HCT116 (cell line): ENCODE measurements around the gene AKAP13. TPM values are rescaled to one million over a fixed set of nuclear protein-coding genes. Genes with fewer than 3 reads are reported as not detected.
"Not testable (repeated sequence)": the region's sequence is repeated elsewhere in the genome, so short reads cannot be mapped to it uniquely, and the experiment has no call there.

Source experiments
- ATAC-seq: fragments of 200-7000 bp; cut with Tn5 transposase; 2 replicates; pipeline ENCODE4 v1.9.1; 2020; ENCODE audit warnings: mild to moderate bottlenecking, moderate library complexity
- BruUV-seq: library from RNA; stranded (reverse); fragments of 400-500 nt; replicated peaks from 2 replicates; lab custom pipeline; 2021; lab: Mats Ljungman, UMichigan
- CTCF ChIA-PET: fragments of 300-600 bp; sonication (Branson Sonifier 250); formaldehyde crosslinking; loops from one replicate; lab custom pipeline; 2021; ENCODE audit warnings: antibody characterized with exemption; lab: Charles Lee
- POLR2A ChIA-PET: fragments of 300-600, 350-600 bp; sonication (Branson Sonifier 250); formaldehyde crosslinking; loops from one replicate; lab custom pipeline; 2021; ENCODE audit warnings: antibody characterized with exemption; lab: Charles Lee
- RAD21 ChIA-PET, 2 experiments: fragments of 300-600 bp; sonication (Branson Sonifier 250); formaldehyde crosslinking; loops; one replicate each; lab custom pipeline; 2023; ENCODE audit warnings: low total read pairs in 2 of 2; ENCODE audit not compliant: uncharacterized antibody in 2 of 2, unreplicated experiment in 2 of 2, low non-redundant PET in 1 of 2; lab: Charles Lee
- DNase-seq: peaks from one replicate; pipeline ENCODE4 v3.0.0-alpha.2; 2010; ENCODE audit warnings: low read depth, low spot score
- H2AFZ ChIP-seq: fragments of 200-600 bp; shearing (Covaris generic), sonication (generic); 2 replicates; pipeline ENCODE4 v1.6.1; 2017; ENCODE audit warnings: low read depth, mixed run types, mixed read lengths, antibody characterized with exemption, low read length; ENCODE audit not compliant: poor library complexity, severe bottlenecking
- H3K27ac ChIP-seq: 2 replicates; pipeline ENCODE4 v1.5.1; 2012; ENCODE audit warnings: low read depth, low read length
- H3K27me3 ChIP-seq: fragments of 200-600 bp; sonication (generic); 2 replicates; pipeline ENCODE4 v1.6.1; 2016; ENCODE audit warnings: mixed run types, low read length, mixed read lengths; ENCODE audit not compliant: insufficient read depth
- H3K36me3 ChIP-seq, 2 experiments: fragments of 200-500 bp in 1 of 2; fragments of 200-600 bp in 1 of 2; sonication (Bioruptor generic) in 1 of 2; sonication (generic) in 1 of 2; 2 replicates each; pipeline versions ENCODE4 v1.5.1 to v1.6.1; 2014 to 2016; ENCODE audit warnings: low read length in 2 of 2, inconsistent platforms in 1 of 2, mixed read lengths in 1 of 2, mixed run types in 1 of 2; ENCODE audit not compliant: insufficient read depth in 2 of 2, control insufficient read depth in 1 of 2
- H3K4me1 ChIP-seq, 2 experiments: fragments of 200-600 bp in 1 of 2; sonication (generic) in 1 of 2; 2 replicates each; pipeline versions ENCODE4 v1.5.1 to v1.6.1; 2012 to 2017; ENCODE audit warnings: low read length in 2 of 2, inconsistent platforms in 1 of 2, mild to moderate bottlenecking in 1 of 2, mixed read lengths in 1 of 2, mixed run types in 1 of 2, moderate library complexity in 1 of 2; ENCODE audit not compliant: insufficient read depth in 2 of 2, control insufficient read depth in 1 of 2
- H3K4me2 ChIP-seq: fragments of 200-600 bp; sonication (generic); 2 replicates; pipeline ENCODE4 v1.6.1; 2017; ENCODE audit warnings: mixed run types, low read length, mixed read lengths
- H3K4me3 ChIP-seq, 2 experiments: fragments of 200-600 bp in 1 of 2; sonication (generic) in 1 of 2; replicated peaks in 1 of 2; 2 replicates each; pipeline ENCODE4 v1.5.1; 2011 to 2016; ENCODE audit warnings: low read length in 2 of 2, control low read depth in 1 of 2, low read depth in 1 of 2, mild to moderate bottlenecking in 1 of 2, mixed read lengths in 1 of 2, mixed run types in 1 of 2
- H3K79me2 ChIP-seq: fragments of 200-600 bp; sonication (generic); 2 replicates; pipeline ENCODE4 v1.6.1; 2017; ENCODE audit warnings: mild to moderate bottlenecking, mixed run types, low read length, moderate library complexity, mixed read lengths; ENCODE audit not compliant: insufficient read depth
- H3K9ac ChIP-seq: fragments of 200-600 bp; sonication (generic); 2 replicates; pipeline ENCODE4 v1.6.1; 2016; ENCODE audit warnings: low read length, mixed read lengths
- H3K9me2 ChIP-seq: fragments of 200-600 bp; sonication (generic), shearing (Covaris generic); 2 replicates; pipeline ENCODE4 v1.6.1; 2017; ENCODE audit warnings: mixed run types, mild to moderate bottlenecking, moderate library complexity; ENCODE audit not compliant: insufficient read depth
- H3K9me3 ChIP-seq, 2 experiments: fragments of 200-500 bp in 1 of 2; fragments of 200-600 bp in 1 of 2; sonication (Bioruptor generic) in 1 of 2; sonication (generic) in 1 of 2; 2 replicates each; pipeline ENCODE4 v1.6.1; 2014 to 2017; ENCODE audit warnings: low read length in 2 of 2, mixed read lengths in 2 of 2, inconsistent platforms in 1 of 2, low read depth in 1 of 2, mild to moderate bottlenecking in 1 of 2, mixed run types in 1 of 2, moderate library complexity in 1 of 2; ENCODE audit not compliant: control insufficient read depth in 1 of 2, insufficient read depth in 1 of 2
- H4K20me1 ChIP-seq: fragments of 200-600 bp; sonication (generic), shearing (Covaris generic); 2 replicates; pipeline ENCODE4 v1.6.1; 2017; ENCODE audit warnings: mixed run types, mild to moderate bottlenecking, moderate library complexity; ENCODE audit not compliant: insufficient read depth
- CBX3 ChIP-seq: IDR thresholded peaks from 2 replicates; pipeline ENCODE4 v1.6.1; 2012; ENCODE audit warnings: low read depth
- CEBPB ChIP-seq: IDR thresholded peaks from 2 replicates; pipeline ENCODE4 v1.6.1; 2012; ENCODE audit warnings: low read depth
- ELF1 ChIP-seq: IDR thresholded peaks from 2 replicates; pipeline ENCODE4 v1.6.1; 2012; ENCODE audit warnings: low read depth, borderline replicate concordance
- EZH2phosphoT487 ChIP-seq: fragments of 200-600 bp; IDR thresholded peaks from 2 replicates; pipeline ENCODE4 v1.6.1; 2018; ENCODE audit warnings: antibody characterized with exemption, borderline replicate concordance
- FOSL1 ChIP-seq: IDR thresholded peaks from 2 replicates; pipeline ENCODE4 v1.6.1; 2012; ENCODE audit warnings: low read depth
- JUND ChIP-seq: IDR thresholded peaks from 2 replicates; pipeline ENCODE4 v1.6.1; 2012
- RAD21 ChIP-seq: IDR thresholded peaks from 2 replicates; pipeline ENCODE4 v1.6.1; 2012; ENCODE audit warnings: low read depth, mild to moderate bottlenecking
- SP1 ChIP-seq: IDR thresholded peaks from 2 replicates; pipeline ENCODE4 v1.6.1; 2012; ENCODE audit warnings: low read depth
- TCF7L2 ChIP-seq: IDR thresholded peaks from 2 replicates; pipeline ENCODE4 v1.7.0; 2011; ENCODE audit warnings: borderline replicate concordance, inconsistent platforms; ENCODE audit not compliant: insufficient read depth, insufficient read length; ENCODE audit errors: extremely low read depth
- YY1 ChIP-seq: IDR thresholded peaks from 2 replicates; pipeline ENCODE4 v1.6.1; 2011; ENCODE audit warnings: low read length, low read depth, moderate library complexity, mild to moderate bottlenecking; ENCODE audit not compliant: insufficient replicate concordance; ENCODE audit errors: extremely low read depth
- ZFX ChIP-seq: fragments of 450-650 bp; IDR thresholded peaks from 2 replicates; pipeline ENCODE4 v1.6.1; 2017
- intact Hi-C: fragments of 100-400 bp; cut with micrococcal nuclease; formaldehyde crosslinking; loops from 2 replicates; pipeline ENCODE4 v1.10.0; 2022
- total RNA-seq: library from RNA; stranded (reverse); gene quantifications from one replicate; pipeline ENCODE4 v1.2.1, GENCODE V29; 2021; ENCODE audit not compliant: unreplicated experiment
- TF ChIP-seq, protein P1 (sequence below): IDR thresholded peaks from 2 replicates; pipeline ENCODE4 v1.6.1; 2012

Gene AKAP13
- total RNA-seq, 1 experiment from 2014 or later: 43.1 TPM

DNA sequence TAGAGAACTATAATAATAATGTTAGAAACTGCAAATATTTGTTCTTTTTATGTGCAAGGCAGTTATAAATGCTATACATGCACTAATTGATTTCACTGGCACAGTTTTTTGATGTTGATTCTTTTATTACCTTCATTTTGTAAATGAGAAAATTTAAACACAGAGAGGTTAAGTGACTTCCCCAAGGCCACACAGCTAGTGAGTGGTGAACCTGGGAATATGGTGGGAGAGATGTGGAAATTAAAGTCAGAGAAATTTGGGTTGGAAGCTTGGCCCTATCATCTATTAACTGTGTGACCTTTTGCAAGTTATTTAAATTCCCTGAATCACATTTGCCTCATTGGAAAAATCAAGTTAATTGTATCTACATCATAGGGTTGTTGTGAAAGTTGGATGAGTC, 39.6 kb upstream of the AKAP13 start:
- Histone ChIP-seq H2AFZ (no peak overlapping the region), H3K9me3 (no peaks in the 10 kb centered on the region), H3K4me3 (no peak overlapping the region), H4K20me1 (no peaks in the 10 kb centered on the region), H3K4me2 (no peak overlapping the region), H3K27ac (no peak overlapping the region), H3K9me2 (no peaks in the 10 kb centered on the region), H3K27me3 (no peaks in the 10 kb centered on the region), H3K9ac (no peak overlapping the region), H3K36me3 (no peaks in the 10 kb centered on the region), H3K79me2 (no peaks in the 10 kb centered on the region), H3K4me1 (peaks cover 17 to 26% of the 10 kb centered on the region in 2 experiments)
- ChIA-PET RAD21 (no interaction called here), POLR2A (no interaction called here), CTCF (no interaction called here)
- intact Hi-C loops: no loop called here
- no peak for TF ChIP-seq JUND
- no peak for TF ChIP-seq YY1
- TF ChIP-seq FOSL1: no peak
- TF ChIP-seq TCF7L2: no peak
- no peak for TF ChIP-seq ELF1
- TF ChIP-seq, protein P1, sequence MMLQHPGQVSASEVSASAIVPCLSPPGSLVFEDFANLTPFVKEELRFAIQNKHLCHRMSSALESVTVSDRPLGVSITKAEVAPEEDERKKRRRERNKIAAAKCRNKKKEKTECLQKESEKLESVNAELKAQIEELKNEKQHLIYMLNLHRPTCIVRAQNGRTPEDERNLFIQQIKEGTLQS: no peak
- no peak for TF ChIP-seq RAD21
- TF ChIP-seq CEBPB: no peak
- TF ChIP-seq CBX3: no peak
- no peak for TF ChIP-seq EZH2phosphoT487
- TF ChIP-seq SP1: no peak
- TF ChIP-seq ZFX: no peak
- no TSS peak for BruUV-seq
- ATAC-seq: no peak
- no peak for DNase-seq

DNA sequence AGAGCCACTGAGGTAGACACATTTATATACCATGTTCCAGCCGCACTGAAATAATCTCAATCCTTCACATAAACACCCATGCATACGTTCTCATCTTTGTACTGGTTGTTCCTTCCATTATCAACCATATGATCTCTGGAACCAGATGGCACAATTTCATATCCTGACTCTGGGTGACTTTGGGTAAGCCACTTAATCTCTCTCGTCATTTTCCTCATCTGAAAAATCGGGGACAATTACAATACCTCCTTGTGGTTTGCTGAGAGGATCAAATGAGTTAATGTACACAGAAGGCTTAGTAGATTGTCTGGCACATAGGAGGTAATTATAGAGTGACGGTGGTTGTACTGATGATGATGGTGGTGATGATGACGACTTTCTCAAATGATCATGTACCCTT, 38.2 kb upstream of the AKAP13 start:
- H4K20me1 ChIP-seq, DNase-seq, CTCF ChIA-PET, H3K27me3 ChIP-seq, H2AFZ ChIP-seq, H3K36me3 ChIP-seq, H3K27ac ChIP-seq, POLR2A ChIA-PET, intact Hi-C loops, ATAC-seq, H3K9me3 ChIP-seq, BruUV-seq, H3K9ac ChIP-seq, H3K9me2 ChIP-seq, H3K79me2 ChIP-seq, RAD21 ChIA-PET, H3K4me2 ChIP-seq, H3K4me3 ChIP-seq: not testable (repeated sequence)
- peaks cover 17 to 33% of the 10 kb centered on the region in 2 experiments for H3K4me1 ChIP-seq
